Adipose tissue (tissue), 3 donors: Measurements from ENCODE around the gene MRPL49. TPM values are rescaled to one million over a fixed set of nuclear protein-coding genes. Genes with fewer than 3 reads are reported as not detected.
"Not testable (repeated sequence)": the region's sequence is repeated elsewhere in the genome, so short reads cannot be mapped to it uniquely, and the experiment has no call there.

Experiments used
- H3K27ac ChIP-seq: one replicate; pipeline ENCODE4 v1.5.1; 2013; ENCODE audit warnings: low read depth, low read length
- WGBS, 3 donors: extraction: QIAGEN DNeasy Blood & Tissue Kit; methylation state at CpG; one replicate each; pipeline ENCODE4 v1.1.7; 2013; 5-methylcytosine and 5-hydroxymethylcytosine counted together
- polyA plus RNA-seq, 3 donors: library from polyadenylated mRNA; stranded (reverse); fragments of 200-250 nt; gene quantifications; one replicate each; pipeline ENCODE4 v1.2.3, GENCODE V29; 2013
- donor health status: healthy with polysubstance abuse.
- donor health status: Bipolar disorder and iron deficiency.
- donor health status: healthy.

Gene MRPL49
- polyA plus RNA-seq, 3 donors, result 22.3 to 32.5 (median 30.9) TPM

GRCh38 chr11:65129649-65130441 is 7.7 kb downstream of the MRPL49 start:
- no peak overlapping the region for H3K27ac ChIP-seq
- 72 to 89% (median 88%) methylated on average over 13 of the region's 13 CpGs for WGBS, 3 donors

- H3K27ac ChIP-seq, result no peak overlapping the region
- 70 to 86% (median 84%) methylated on average over 18 to 19 of the region's 19 CpGs for WGBS, 3 donors
Measured at GRCh38 chr11:65130631-65131416, 8.7 kb downstream of the MRPL49 start.

GRCh38 chr11:65131417-65131776 is 9.3 kb downstream of the MRPL49 start:
- 51 to 83% (median 81%) methylated on average over 3 of the region's 3 CpGs for WGBS, 3 donors
- H3K27ac ChIP-seq, result no peak overlapping the region

- H3K27ac ChIP-seq, result no peak overlapping the region
- 53 to 77% (median 69%) methylated on average over 6 of the region's 6 CpGs for WGBS, 3 donors
Measured at GRCh38 chr11:65131895-65132237, 9.7 kb downstream of the MRPL49 start.

- H3K27ac ChIP-seq, result no peak overlapping the region
- WGBS, 3 donors, result 53 to 59% (median 53%) methylated on average over 10 of the region's 10 CpGs
Measured at GRCh38 chr11:65132238-65132987, 10.3 kb downstream of the MRPL49 start.

GRCh38 chr11:65132988-65133700 is 11.0 kb downstream of the MRPL49 start:
- WGBS, 3 donors, result 25 to 44% (median 31%) methylated on average over 18 of the region's 18 CpGs
- H3K27ac ChIP-seq, result no peak overlapping the region

DNA sequence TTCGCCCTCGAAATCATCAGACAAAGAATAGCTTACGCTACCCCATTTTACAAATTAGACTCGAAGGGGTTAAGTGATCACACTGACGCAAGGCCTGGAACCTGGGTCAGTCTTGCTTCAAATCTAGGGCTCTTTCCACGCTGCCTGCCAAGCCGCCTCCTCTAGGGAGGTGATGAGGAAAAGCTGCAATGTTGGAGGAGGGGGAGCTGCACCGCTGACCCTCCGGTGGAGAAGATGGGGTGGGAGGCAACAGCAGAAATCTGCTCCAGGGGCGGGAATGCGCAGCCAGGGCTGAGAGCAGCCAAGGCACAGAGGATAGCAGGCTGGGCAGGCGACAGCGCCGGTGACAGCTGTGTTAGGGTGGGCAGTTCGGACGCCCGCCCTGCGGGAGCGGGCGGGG is 11.6 kb downstream of the MRPL49 start:
- no peak overlapping the region for H3K27ac ChIP-seq
- WGBS, 3 donors, result 0 to 1% (median 1%) methylated on average over 20 of the region's 20 CpGs

DNA sequence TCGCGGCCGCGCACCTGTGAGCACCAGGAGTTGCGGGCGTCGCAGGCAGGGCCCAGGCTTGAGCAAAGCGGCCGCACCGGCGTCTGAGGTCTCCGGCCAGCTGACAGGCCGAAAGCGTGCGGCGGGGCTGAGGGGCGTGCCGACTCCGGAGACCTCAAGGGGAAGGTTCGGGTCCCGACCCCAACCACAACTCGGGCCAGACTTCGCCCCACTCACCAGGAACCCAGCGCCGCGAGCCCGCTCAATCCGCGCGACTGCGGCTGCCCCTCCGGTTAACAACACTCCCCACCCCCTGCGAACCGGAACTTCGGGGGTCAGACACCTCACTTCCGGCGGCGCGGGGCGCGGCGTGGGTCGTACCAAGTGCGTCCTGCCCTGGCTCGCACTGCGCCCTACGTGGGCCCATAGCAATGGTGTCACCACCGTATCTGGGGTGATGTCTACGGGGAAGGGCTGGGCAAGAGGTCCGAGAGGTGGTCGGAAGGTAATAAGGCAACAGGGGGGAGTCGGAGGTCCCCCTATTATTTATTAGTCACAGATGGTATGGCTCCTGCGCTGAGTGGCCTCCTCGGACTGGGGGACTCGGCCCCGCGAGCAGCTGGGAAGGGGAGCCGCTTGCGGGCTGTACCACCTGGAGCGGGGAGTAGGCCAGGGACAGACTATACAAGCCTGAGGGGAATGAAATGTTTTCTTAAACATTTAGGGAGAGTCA is 12.3 kb downstream of the MRPL49 start, which contains the start of gene SYVN1:
TSS of gene SYVN1 (minus strand) at position 280 of the 712 bp plus-strand sequence. CDS start 918 bp downstream, outside the sequence.
- WGBS, 3 donors, result 0% methylated on average over 51 to 60 of the region's 60 CpGs
- peak within 1 kb of the TSS; percentile 75 for H3K27ac ChIP-seq

GRCh38 chr11:65134952-65135632 is 13.0 kb downstream of the MRPL49 start:
- peak overlapping the region; percentile 75 for H3K27ac ChIP-seq
- 1 to 2% (median 2%) methylated on average over 24 of the region's 24 CpGs for WGBS, 3 donors

- no peak overlapping the region for H3K27ac ChIP-seq
- WGBS, 3 donors, result 40 to 59% (median 53%) methylated on average over 11 of the region's 11 CpGs
Measured at GRCh38 chr11:65135633-65136145, 13.6 kb downstream of the MRPL49 start.

- 88 to 90% (median 89%) methylated on average over 15 of the region's 15 CpGs for WGBS, 3 donors
- H3K27ac ChIP-seq, result no peak overlapping the region
Measured at GRCh38 chr11:65136515-65137096, 14.5 kb downstream of the MRPL49 start.

- no peak overlapping the region for H3K27ac ChIP-seq
- WGBS, 3 donors, result 71 to 79% (median 77%) methylated on average over 7 of the region's 7 CpGs
Measured at GRCh38 chr11:65141896-65142494, 19.9 kb downstream of the MRPL49 start.

DNA sequence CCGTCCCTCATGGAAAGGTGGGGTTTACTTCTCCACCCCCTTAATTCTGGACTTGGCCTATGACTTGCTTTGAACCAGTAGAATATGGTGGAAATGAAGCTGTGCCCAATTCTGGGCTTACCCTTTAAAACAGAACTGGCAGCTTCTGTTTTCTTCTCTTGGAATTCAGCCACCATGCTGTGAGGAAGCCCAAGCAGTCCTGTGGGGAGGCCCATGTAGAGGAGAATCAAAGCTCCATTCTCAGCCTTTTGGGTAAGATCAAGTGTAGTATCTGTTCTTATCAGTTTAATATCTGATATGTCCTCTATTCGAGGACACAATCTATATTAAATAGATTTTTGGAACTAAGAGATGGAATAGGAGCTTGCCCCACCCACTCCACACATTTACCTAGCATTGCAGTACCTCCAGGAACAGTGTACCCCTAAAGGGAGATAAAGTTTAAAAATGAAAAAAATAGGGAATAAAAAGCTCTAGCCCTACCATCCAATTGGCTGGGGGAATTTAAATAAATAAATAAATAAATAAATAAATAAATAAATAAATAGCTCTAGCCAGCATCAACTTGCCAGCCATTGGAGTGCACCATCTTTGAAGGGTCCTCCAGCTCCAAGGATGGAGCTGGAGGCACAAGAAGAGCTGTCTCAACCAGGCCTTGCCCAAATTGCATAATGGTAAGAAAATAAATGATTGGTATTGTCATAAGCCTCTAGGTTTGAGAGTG is 25.4 kb downstream of the MRPL49 start:
- no peak overlapping the region for H3K27ac ChIP-seq
- WGBS, 3 donors, result 77 to 89% (median 81%) methylated on average over 2 of the region's 2 CpGs

- WGBS, 3 donors, result 86 to 89% (median 86%) methylated on average over 5 of the region's 5 CpGs
Measured at GRCh38 chr11:65148657-65149056, 26.5 kb downstream of the MRPL49 start.

DNA sequence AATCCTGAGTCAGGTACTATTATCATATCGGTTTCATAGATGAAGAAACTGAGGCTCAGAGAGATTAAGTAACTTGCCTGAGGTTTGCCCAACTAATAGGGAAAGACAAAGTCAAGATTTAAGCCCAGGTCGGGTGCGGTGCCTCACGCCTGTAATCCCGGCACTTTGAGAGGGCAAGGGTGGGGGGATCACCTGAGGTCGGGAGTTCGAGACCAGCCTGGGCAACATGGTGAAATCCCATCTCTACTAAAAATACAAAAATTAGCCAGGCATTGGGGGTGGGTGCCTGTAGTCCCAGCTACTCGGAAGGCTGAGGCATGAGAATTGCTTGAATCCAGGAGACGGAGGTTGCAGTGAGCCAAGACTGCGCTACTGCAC is 28.0 kb downstream of the MRPL49 start:
- WGBS, 3 donors, result 60 to 86% (median 68%) methylated on average over 10 of the region's 10 CpGs
- H3K27ac ChIP-seq, result not testable (repeated sequence)

More at GRCh38 chr11:65148657-65149056, 26.5 kb downstream of the MRPL49 start:
- H3K27ac ChIP-seq, result no peak overlapping the region
